ENCODE data around the gene MYLK4. TPM values are rescaled to one million over a fixed set of nuclear protein-coding genes. Genes with fewer than 3 reads are reported as not detected.

Gene MYLK4
- total RNA-seq, result 1.4 TPM

DNA sequence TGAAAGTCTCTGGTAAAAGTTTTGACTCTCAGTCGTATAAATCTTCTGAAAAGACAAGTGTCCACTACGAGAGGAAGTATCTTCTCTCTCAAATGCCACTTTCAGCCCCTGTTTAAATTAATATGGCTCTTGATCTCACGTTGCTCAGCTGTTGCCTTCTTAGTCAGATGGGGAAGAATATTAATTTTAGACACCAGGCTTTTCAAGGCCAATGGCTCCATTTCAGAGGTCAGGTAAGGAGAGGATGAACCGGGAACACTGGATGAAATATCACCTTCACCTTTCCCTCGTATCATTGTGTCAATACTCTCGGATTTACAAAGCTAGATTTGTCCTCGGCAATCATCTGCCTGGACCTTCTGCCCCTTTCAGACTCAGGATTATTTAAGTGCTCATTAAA, at the start of gene MYLK4:
MYLK4 (minus strand) TSS at position 91 of the 400 bp plus-strand sequence. CDS start 1,628 bp downstream, outside the sequence.
- no peak for DNase-seq

DNA sequence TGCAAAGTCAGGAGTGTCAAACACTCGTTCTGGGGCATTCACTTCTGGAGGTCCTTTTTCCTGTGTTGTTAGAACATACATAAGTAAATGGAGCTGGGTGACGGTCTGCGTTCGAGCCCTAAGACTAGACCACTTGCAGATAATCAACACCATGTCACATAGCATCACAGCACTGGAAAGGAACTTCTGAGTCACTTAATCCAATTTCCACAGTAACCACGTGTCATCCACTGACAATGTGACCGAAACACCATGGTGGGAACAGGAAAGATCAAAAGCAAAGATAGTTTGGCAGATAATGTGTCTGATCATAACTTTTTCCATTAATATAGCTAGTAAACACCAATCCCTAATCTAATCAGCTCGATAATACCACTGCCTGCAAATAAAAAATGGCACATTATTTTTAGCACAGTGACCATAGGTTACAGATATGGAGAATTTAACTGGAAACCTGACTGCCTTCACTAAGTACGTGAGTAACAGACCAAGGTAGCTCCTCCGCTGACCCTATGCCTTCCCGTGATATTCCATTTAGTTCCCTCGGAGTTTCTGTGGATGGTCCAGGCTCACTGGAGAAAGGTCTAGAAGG, 49.3 kb upstream of the MYLK4 start:
- no peak for DNase-seq

DNA sequence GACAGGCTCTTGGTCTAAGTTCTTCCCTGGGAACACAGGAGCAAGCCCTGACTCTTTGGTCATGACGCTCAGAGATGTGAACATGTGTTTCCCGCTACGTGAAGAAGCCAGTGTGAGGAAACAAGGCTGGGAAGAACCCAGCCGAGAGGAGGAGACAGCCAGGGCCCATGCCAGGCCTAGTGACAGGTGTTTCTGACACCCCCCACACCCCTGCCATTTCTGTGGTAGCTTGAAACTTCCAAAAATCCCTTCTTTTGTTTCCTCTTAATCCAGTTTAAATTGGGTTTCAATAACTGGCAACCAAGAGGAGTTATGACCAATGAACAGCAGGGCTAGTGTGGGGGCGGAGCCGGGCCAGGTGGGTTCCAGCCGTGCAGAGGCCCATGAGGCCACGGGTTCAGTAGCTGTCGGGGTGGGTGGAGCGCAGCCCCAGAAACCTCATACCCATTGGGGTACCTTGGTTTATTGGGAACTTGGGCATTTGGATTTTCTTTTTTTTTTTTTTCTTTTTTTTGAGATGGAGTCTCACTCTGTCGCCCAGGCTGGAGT, 47.9 kb upstream of the MYLK4 start:
- no peak for DNase-seq

DNA sequence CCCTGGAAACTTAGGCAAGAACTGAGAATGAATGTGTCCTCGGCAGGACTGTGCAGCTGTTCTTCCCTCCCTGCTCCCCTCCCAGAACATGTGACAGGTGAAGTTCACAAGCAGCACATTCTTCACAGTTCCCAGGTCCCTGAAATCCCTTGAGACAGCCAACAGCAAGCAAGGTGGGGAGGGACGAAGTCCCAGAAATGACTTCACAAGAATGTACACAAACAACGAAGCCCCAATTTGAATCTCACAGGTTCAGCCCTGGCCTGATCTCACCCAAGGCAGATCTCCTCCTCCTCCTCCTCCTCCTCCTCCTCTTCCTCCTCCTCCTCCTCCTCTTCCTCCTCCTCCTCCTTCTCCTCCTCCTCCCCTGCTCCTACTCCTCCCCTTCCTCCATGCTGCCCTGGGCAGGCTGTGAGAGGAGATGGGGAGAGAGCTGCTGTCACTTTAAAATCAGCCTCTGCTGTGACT, 46.9 kb upstream of the MYLK4 start:
- DNase-seq, result no peak

DNA sequence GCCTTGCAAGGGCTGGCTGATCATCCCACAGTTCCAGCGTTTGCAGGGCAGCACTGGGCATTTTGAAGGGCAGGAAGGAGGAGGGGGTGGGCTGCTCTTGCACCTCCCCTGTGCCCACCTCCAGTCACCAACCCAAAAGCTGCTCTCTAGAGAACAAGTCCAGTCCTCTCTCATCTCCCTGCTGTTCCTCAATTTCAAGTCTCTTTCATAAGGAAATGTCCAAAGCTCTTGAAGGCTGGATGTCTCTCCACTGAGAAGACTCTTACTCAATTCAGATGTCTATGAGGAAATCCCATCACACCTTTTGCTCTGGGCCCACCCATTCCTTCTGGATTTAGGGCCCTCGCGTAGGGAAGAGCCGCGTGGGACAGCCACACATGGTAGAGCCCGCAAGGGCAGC, 46.1 kb upstream of the MYLK4 start:
- DNase-seq, result no peak

DNA sequence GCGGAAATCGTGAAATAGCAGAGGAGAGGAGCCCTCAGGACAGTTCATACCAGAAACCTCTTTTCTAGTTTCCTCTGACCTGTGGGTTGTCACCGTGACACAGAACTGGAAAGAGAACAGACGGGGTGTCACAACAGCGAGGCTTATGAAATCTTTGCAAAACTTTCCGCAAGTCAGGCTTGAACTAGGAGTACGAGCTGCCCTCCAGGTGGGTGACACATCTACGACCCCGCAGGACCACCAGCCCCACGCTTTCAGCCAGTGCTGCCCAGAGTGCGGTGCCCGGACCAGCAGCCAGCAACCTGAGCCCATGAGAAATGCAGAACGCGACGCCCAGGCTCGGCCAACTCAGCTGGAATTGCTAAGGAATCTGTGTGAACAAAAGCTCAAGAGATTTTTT, 45.2 kb upstream of the MYLK4 start:
- DNase-seq, result no peak

DNA sequence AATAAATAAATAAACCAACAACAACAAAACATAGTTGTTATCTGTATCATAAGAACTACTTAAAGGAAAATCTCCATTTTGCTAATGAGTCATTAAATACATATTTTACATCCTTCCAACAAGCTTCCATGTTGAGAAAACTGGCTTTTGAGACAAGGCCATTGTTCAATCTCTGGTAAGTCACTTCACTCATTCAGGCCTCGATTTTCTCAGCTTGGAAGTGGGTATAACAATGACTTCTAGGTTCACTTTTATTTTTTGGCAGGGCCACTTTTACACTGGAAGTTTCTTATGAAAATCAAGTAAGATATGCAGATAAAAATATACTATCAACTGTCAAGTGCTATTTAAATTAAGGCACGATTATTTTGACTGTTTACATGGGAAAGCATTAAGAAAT, 44.4 kb upstream of the MYLK4 start:
- DNase-seq, result no peak

DNA sequence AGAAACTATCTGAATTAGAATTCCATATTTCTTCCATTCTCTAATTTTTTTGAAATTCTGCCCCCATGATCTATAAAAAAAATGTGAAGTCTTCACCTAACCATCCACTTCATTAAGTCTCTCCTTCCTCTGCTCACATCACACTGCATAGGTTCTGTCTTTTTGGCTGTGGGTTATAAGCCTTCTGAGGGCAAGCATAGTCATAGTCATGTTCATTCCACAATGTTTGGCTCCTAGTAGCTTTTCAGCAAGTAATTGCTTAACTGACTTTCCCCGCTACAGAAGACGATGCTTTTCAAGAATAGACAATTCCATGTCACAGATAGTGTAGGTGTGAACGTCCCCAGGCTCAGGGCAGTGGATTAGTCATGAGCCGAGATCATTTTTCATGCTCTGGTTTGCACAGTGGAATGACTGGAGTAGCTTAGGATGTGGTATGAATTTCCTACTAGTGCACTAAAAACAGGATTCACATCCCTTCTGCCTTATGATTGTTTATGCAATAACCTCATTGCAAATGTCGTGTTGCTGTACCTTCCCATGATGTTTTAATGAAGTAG, 43.5 kb upstream of the MYLK4 start:
- no peak for DNase-seq

DNA sequence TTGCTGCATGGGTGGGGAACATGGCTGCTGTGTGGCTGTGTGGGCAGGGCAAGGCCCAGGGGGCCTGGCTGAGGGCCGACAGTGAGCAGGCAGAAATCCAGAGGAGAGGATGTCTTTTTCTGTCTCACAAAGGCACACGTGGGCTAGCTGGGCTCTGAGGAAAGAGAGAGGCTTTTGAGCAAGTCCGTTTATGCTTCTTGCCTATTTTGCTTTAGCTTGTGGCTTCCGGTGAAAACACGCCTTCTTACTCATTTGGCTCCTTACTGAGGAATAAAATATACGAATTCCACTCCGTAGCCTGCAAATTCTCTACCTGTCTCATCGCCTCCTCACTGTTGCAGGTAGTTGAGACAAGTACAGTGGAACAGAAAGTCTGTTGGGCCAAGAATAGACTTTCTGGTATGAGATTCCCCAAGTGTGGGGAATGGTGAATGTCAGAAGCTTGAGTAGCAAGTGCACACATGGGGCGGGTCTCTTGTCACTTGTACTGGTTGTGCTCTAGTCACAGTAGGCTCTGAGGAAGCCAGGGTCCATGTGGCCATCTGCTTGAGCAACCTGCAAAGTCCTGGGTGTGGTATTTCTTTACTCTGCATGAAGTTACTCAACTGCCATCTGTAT, 42.9 kb upstream of the MYLK4 start:
- DNase-seq, result no peak

DNA sequence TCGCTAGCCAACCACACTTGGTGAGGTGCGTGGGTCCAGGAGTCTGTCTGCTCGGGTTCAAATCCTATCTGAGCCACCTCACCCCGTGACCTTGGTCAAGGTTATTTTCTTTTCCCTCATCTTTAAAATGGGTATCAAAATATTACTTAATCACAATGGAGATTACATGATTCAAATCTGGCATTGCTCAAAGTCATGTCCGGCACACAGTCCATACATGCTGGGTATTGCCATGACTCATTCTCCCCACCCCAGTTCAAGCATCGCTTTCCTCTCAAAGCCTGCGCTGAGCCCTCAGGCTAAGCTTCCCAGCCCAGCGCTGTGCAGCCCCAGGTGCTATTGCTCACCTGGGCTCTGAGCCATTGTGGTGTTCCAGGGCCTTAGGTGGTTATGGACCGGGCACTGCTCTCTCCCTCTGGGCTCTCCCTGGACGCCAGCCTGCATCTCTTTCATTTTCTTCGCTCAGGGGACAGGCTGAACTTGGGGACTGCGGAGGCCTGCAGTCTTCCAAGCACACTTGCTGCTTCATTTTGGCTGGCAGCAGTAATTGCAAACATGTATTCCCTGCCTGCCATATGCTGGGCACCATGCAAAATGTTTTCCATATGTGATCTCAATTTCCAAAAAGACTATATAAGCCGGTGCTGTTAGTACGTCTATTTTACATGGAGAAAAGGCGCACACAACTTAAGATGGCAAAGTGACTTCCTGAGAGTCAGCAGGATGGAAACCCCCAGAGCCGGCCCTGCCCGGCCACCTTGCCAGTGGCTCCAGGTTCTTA, 41.8 kb upstream of the MYLK4 start:
- no peak for DNase-seq

DNA sequence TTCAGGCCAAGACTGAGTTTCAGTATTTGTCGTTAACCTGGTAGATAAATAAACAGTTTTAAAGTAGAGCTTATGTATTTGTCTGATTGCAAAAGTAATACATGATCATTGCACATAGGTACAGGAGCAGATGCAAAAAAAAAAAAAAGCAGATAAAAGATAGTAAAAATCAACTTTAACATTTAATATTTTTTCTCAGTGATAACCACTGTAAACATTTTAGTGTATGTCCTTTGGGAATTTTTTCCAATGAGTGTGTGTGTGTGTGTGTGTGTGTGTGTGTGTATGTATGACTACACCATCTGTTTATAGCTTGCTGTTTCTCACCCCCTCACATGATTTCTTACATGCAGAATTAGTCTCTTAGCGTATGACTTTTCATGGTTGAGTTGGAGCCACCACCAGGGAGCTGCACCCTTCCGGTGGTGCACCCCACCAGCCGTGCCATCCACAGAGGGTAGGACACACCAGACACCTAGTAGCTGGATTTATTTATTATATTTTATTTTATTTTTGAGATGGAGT, 40.8 kb upstream of the MYLK4 start:
- no peak for DNase-seq

DNA sequence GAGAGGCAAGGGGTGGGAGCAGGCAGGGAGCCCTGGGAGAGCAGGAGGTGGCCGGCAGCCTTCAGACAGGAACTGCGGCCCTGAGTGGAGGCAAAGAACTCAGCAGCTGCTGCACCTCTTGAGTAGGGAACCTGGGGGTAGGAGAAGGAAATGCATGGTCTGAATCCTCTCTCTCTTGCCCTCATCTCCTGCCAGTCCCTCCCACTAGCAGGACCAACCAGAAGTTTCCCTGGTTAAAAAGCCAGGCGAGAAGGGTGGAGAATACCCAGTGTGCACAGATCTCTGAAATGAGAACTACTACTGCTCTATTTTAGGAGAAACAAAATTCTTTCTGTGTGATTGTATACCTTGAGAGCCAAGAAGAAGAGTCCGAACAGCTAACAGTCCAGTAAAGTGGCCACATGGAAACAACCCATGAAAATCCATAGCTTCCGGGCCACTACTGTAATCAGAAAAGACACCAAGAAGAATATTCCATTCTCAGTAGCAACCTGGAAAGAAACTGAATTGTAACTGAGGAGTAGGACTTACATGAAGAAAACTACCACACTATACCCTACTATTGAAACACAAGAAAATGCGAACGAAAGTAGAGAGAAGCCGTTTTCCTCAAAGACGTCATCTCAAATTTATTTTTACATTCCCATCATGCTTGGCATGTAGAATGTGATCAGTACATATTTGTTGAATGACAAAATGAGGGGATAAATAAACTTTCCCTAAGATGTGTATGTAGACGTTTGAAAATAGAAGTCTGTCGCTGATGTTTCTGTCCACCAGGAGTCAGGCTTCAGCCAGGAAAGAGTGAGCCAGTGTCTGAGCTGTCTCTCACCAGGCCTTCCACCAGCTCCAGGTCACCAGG, 40.1 kb upstream of the MYLK4 start:
- DNase-seq, result peak; percentile 52

DNA sequence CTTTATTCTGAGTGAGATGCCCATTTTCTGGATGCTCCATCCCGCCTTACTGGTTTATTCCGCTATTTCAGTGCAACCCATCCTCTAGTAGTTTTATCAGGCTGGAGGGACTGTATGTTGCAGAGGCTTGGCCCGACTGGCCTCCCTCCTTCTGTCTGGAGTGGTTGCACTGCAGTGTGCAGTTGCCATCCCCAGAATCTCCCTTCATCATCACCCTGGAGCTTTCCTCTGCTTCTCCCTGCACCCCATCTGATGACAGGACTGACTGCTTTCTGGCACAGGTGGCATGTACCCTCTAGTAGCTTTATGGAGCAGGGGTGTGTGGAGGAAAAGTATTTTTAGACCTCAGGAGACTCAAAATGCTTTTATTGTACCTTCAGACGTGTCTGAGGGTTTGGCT, 35.5 kb upstream of the MYLK4 start:
- DNase-seq, result no peak

DNA sequence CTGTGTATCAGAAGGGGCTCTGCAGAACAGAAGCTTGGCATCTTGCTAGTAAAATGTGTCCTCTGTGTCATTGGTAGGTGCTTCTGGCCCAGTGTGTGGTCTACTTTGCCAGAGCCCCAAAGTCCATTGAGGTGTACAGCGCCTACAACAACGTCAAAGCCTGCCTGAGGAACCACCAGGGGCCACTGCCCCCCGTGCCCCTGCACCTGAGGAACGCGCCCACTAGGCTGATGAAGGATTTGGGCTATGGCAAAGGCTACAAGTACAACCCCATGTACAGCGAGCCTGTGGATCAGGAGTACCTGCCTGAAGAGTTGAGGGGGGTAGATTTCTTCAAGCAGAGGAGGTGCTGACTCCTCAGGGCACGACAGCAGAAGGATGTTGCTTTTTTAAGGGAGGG, 34.2 kb upstream of the MYLK4 start:
- DNase-seq, result no peak

DNA sequence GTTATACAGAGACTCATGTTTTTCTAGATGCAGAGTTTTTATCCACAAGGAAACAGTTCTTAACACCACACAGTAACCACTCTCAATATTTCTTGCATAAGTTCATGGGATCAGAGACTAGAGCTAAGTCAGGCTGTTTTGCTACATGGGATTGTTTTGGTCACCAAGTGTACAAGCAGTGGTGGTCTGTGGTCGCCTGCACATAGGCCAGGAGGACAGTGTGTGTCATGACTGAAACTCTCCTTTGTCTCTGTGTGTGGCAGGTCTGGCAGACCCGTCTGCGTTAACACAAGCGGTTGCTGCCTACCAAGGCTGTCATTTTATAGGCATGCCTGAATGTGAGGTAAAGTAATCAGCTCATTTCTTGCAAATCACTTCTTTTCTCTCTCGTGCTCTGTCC, 33.3 kb upstream of the MYLK4 start:
- no peak for DNase-seq

DNA sequence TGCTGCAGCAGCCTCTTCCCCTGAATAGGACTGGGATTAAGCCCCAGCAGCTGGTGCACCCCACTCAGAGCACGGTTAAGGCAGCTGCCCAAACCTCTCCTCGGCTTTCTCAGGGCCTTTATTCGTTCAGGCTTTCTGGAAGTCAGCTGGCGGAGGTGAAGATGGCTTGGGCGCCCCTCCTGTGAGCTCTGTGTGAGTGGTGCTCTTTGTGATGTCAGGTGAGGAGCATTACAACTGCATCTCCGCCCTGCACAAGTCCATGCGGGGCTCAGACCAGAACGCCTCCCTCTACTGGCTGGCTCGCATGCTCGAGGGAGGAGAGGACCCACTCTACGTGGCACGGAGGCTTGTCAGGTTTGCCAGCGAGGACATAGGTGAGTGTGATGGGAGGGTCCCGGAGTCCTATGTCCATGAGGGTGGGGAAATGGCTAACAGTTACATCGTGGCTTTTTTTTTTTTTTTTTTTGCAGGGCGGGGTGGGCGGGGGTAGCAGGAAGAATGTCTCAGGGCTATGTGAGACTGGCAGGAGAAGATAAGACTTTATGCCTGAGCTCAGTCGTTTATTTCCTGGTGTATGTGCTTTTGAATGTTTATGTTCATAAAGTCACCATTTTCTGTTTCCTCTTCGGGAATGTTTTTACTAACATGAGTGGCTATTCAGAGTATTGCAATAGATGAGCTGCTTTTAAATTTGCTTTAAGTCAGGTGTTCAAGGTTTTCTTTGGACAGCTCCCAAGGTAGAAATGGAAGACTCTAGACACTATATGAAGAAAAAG, 32.7 kb upstream of the MYLK4 start:
- no peak for DNase-seq

DNA sequence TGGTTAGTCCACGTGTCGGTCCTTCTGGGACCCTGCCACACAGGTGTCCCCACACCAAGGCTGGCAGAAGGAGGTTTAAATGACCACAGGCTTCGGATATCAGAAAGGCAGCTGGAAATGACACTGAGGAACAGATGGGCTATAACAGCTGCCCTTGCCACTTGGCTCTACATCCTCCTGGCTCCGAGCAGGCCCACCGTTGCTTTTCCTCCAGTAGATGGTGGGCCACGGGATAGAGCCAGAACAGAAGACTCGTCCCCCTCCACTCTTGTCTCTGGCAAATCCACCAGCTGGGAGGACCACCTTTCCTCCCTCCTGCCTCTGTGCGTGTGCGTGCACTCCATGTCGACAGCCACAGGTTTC, 32.1 kb upstream of the MYLK4 start:
- no peak for DNase-seq

DNA sequence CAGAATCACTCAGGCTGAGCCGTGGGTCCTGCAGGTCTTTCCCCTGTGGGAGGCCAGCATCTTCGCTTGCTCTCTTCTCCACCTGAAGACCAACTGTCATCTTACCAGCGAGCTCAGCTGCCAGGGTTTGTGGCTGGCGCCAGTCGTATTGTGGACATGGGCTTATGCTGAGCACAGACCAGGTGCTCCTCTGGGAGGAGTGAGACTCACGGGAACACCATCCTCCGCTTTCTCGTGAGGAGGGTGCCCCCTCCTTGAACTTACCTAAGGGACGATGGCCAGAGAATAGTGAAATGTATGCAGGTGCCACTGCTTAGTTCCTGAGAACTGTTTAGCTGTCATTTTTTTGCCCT, 31.6 kb upstream of the MYLK4 start:
- no peak for DNase-seq

DNA sequence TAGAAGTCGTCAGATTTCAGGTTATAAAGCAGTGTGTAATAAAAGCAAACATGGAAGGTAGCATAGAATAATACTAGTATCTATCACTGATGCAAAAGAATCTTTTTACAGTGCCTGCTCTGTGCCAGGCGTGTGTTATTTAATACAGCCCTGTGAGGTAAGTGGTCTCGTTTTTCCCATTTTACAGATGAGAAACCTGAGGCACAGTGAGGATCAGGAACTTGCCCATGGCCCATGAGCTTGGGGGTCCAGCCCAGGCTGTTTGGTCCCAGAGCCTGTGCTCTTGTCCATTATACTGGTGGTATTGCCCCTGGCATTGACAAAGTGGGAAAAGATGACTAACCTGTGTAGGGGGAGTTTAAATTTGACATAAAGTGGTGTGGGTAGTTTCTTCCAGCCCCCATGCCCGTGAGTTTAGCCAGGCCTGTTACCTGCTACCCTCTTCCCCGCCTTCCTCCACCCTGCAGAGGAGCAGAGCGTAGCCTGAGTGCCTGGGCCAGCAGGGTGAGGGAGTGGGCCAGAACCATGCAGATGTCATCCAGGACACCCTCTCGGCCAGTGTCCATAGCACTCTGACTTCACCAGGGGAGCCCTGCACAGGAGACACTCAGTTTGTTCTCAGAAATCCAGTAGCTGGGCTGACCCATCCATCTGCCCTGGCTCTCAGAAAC, 31.1 kb upstream of the MYLK4 start:
- DNase-seq, result no peak

DNA sequence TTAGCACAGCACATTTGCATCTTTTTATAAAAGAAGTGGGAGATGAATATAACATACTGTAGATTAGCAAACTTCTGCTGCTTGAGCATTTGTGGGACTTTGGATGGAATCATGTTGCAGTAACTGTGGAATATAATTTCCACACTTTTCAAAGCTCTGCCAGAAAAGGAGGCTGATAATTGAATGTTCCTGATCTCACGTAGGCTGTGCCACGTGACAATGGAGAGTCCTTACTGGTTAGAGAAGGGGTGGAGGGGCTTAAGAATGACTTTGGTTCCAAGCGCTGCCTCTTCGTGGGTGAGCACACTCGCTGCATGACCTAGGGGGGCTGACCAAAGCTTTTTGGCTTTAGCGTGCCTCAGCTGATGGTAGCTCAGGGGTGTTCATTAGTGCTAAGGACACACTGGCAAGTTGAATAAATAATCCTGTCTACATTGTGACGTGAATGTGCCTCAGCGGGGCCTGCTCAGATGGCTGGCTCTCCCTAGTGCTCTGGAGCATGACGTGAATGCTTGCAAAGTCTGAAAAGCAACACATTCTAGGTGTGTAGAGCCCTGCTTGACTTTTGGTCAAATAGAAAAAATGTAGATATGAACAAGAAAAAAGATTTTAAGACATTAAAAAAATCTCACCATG, 29.5 kb upstream of the MYLK4 start:
- no peak for DNase-seq

Measured in skin of body (tissue), 2 donors.